Stimulated activated CD4-positive, alpha-beta T cell treated with anti-CD3 and anti-CD28 coated beads, Interleukin-2, amount 100 ng/mL, for 4 hours (primary cell): Measurements from ENCODE around the gene TRIOBP.

Experiments used
- DNase-seq: peaks from one replicate; pipeline ENCODE4 v3.0.0-alpha.2; 2020; ENCODE audit warnings: low read depth

The TRIOBP gene

DNA sequence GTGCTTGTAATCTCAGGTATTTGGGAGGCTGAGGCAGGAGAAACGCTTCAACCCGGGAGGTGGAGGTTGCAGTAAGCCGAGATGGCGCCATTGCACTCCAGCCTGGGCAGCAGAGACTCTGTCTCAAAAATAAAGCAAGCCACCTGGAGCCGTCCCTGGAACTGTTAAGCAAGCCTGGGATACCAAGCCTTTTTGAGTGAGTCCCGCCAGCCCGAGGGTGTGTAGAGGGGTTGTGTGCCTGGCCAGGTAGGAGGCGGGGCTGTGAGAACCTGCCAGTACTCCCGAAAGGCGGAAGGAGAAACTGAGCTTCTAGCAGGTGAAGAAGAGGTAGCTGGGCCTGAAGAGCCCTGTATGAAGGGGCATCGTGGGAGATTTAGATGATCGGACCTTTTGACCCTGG is 52.4 kb downstream of the TRIOBP start:
- DNase-seq, result no peak

- no peak for DNase-seq
Measured at GRCh38 chr22:37749831-37750595, 53.2 kb downstream of the TRIOBP start.

GRCh38 chr22:37750596-37751162 is 53.8 kb downstream of the TRIOBP start:
- DNase-seq, result no peak

DNA sequence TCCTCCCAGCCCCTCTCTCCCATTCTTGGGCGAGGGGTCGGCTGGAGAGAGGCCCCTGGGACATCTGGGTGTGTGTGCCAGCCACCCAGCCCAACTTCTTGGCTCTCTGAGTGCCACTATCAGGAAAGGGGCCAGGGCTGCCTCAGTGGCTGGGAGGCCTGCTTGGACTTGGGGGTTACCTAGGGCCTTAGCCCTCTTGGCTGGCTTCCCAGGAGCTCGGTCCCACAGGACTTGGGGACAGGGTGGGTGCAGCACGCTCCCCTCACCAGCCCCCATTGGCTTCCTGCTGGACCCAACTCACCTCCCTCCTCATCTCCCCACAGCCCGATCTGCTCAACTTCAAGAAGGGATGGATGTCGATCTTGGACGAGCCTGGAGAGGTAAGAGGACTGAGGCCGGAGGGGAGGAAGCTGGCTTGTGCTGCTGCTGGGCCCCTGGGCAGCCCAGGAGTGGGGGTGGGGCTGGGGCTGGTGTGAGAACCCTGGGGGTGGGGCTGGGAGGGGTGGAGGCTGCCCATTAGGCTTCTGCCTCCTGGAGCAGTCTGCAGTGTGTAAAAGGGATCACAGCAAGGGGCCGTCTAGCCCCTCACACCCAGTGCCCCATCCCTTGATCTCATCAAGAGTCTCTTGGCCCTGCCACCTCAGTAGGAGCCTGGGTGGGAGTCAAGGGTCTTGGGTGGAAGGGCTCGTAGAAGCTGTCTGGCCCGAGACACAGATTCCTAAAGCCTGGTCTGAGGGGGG is 54.8 kb downstream of the TRIOBP start:
- no peak for DNase-seq

- no peak for DNase-seq
Measured at GRCh38 chr22:37752189-37753087, 55.6 kb downstream of the TRIOBP start.

GRCh38 chr22:37753746-37754145 is 56.9 kb downstream of the TRIOBP start:
- no peak for DNase-seq

GRCh38 chr22:37757663-37758062 is 60.8 kb downstream of the TRIOBP start:
- DNase-seq, result no peak

DNA sequence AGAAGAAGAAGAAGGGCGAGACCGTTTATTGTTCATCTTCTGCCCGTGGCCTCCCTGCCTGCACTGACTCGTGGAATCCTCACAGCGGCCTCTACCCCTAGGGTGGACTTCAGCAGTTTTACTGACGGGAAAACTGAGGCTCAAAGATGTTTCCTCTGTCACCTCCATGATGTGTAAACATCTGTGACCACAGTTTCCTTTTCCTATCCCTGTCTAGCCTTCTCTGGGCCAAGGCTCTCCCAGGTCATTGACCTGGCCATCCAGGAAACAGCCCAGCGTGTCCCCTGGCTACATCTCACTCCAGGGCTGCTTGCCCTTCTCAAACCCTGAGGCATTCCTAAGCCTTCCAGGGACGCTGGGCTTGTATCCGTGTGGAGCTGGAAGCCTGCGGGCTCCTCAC is 61.8 kb downstream of the TRIOBP start:
- no peak for DNase-seq

GRCh38 chr22:37759281-37759680 is 62.4 kb downstream of the TRIOBP start:
- no peak for DNase-seq

GRCh38 chr22:37760152-37760551 is 63.3 kb downstream of the TRIOBP start:
- no peak for DNase-seq

DNA sequence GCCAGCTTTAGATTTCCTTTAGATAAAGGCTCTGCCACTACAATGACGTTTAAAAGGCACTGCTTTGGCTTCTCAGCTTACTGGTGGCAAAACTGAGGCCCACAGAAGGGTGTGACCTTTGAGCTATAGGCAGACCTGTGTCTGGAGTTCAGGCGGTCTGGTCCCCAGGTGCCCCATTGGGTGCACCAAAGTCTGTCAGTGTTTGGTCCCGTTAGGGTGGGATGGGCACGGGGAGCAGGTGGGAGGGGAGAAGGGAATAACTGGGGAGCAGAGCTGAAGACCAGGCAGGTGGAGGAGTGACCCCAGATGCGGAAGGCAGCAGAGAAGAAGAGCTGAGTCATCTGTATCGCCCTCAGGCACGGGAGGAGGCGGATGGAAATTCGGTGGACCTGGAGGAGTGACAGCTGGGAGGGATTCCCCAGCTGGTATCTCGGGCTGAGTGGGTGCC is 65.6 kb downstream of the TRIOBP start:
- no peak for DNase-seq

GRCh38 chr22:37763012-37763411 is 66.2 kb downstream of the TRIOBP start:
- DNase-seq, result no peak

- no peak for DNase-seq
Measured at GRCh38 chr22:37763652-37764051, 66.8 kb downstream of the TRIOBP start.

DNA sequence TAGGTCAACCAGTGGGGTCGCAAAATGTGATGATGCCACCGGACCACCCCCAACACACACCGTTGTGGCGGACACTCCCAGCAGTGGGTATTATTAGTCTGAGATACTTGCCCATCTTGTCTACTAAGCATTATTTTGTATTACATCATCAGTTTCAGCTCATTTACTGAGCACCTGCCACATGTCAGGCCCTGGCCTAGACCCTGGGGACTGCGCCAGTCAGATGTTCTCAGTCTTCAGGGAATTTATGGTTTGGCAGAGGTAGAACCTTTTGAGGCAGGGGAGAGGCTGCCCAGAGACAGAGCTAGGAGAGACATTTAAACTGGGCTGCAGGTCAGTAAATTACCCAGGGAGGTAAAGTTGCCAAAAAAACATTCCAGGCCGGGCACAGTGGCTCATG is 67.8 kb downstream of the TRIOBP start:
- DNase-seq, result no peak

GRCh38 chr22:37765498-37765897 is 68.7 kb downstream of the TRIOBP start:
- DNase-seq, result no peak

GRCh38 chr22:37765953-37766576 is 69.2 kb downstream of the TRIOBP start:
- DNase-seq, result no peak

GRCh38 chr22:37768273-37768672 is 71.4 kb downstream of the TRIOBP start:
- DNase-seq, result no peak

GRCh38 chr22:37769056-37769455 is 72.2 kb downstream of the TRIOBP start:
- DNase-seq, result no peak

DNA sequence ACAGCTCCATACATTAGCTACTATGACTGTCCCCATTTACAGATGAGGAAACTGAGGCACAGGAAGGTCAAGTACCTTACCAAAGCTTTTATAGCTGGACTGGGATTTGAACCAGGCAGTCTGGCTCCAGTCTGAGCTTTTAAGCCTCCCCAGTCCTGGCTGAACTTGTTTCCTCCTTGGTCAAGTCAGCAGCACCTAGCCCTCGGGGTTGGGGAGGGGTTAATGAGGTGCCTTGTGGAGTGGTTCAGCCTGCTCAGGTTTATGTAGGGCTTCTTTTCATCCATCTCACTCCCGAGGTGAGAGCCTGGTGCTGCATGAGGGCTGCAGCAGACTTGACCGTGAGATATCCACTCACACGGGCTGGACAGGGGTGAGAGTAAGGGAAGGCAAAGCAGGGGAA is 74.2 kb downstream of the TRIOBP start:
- no peak for DNase-seq

GRCh38 chr22:37771702-37772427 is 75.0 kb downstream of the TRIOBP start:
- DNase-seq, result no peak

GRCh38 chr22:37774728-37775127 is 77.9 kb downstream of the TRIOBP start:
- DNase-seq, result no peak
